Hepatocyte (in vitro differentiated cells): ENCODE measurements around the gene DSCAML1. TPM values are rescaled to one million over a fixed set of nuclear protein-coding genes. Genes with fewer than 3 reads are reported as not detected.

ENCODE experiments used
- DNase-seq: peaks from one replicate; pipeline ENCODE4 v3.0.0-alpha.2; 2016; ENCODE audit warnings: low spot score
- H2AFZ ChIP-seq: fragments of 200-600 bp; sonication (generic); 2 replicates; pipeline ENCODE4 v1.6.0; 2016; ENCODE audit warnings: antibody characterized with exemption, mild to moderate bottlenecking
- H3K27ac ChIP-seq: fragments of 200-600 bp; sonication (generic); 2 replicates; pipeline ENCODE4 v1.5.1; 2016; ENCODE audit warnings: mild to moderate bottlenecking
- H3K27me3 ChIP-seq: fragments of 200-600 bp; sonication (generic); 2 replicates; pipeline ENCODE4 v1.6.1; 2016
- H3K36me3 ChIP-seq: fragments of 200-600 bp; sonication (generic); replicated peaks from 2 replicates; pipeline ENCODE4 v1.5.1; 2016; ENCODE audit warnings: low read depth; ENCODE audit not compliant: insufficient read depth
- H3K4me1 ChIP-seq: fragments of 200-600 bp; sonication (generic); 2 replicates; pipeline ENCODE4 v1.5.1; 2016; ENCODE audit warnings: mild to moderate bottlenecking, moderate library complexity; ENCODE audit not compliant: insufficient read depth
- H3K4me2 ChIP-seq: fragments of 200-600 bp; sonication (generic); 2 replicates; pipeline ENCODE4 v1.6.0; 2016
- H3K4me3 ChIP-seq: fragments of 200-600 bp; sonication (generic); 2 replicates; pipeline ENCODE4 v1.5.1; 2016; ENCODE audit warnings: mild to moderate bottlenecking
- H3K79me2 ChIP-seq: fragments of 200-600 bp; sonication (generic); 2 replicates; pipeline ENCODE4 v1.6.0; 2017; ENCODE audit warnings: mild to moderate bottlenecking
- H3K9me2 ChIP-seq: fragments of 200-600 bp; sonication (generic); replicated peaks from 2 replicates; pipeline ENCODE4 v1.6.0; 2017; ENCODE audit warnings: mild to moderate bottlenecking; ENCODE audit not compliant: insufficient read depth
- H3K9me3 ChIP-seq: fragments of 200-600 bp; sonication (generic); 2 replicates; pipeline ENCODE4 v1.5.1; 2016; ENCODE audit warnings: low read depth, mild to moderate bottlenecking
- H4K20me1 ChIP-seq: fragments of 200-600 bp; sonication (generic); 2 replicates; pipeline ENCODE4 v1.6.0; 2016; ENCODE audit warnings: mild to moderate bottlenecking; ENCODE audit not compliant: insufficient read depth, poor library complexity, severe bottlenecking
- CTCF ChIP-seq: fragments of 200-600 bp; sonication (generic); IDR thresholded peaks from 2 replicates; pipeline ENCODE4 v1.5.1; 2016; ENCODE audit warnings: antibody characterized with exemption, mild to moderate bottlenecking; ENCODE audit not compliant: poor library complexity
- EZH2 ChIP-seq: fragments of 200-600 bp; sonication (generic); IDR thresholded peaks from 2 replicates; pipeline ENCODE4 v1.6.1; 2016; ENCODE audit warnings: antibody characterized with exemption, mild to moderate bottlenecking, borderline replicate concordance
- EZH2phosphoT487 ChIP-seq: fragments of 200-600 bp; sonication (generic); IDR thresholded peaks from one replicate; pipeline ENCODE4 v1.6.1; 2018; ENCODE audit warnings: antibody characterized with exemption, mild to moderate bottlenecking, low read depth, moderate library complexity; ENCODE audit not compliant: unreplicated experiment, severe bottlenecking
- WGBS: methylation state at CpG from one replicate; pipeline ENCODE4 v1.1.6; 2016; ENCODE audit warnings: low lambda C conversion rate; ENCODE audit errors: missing lambda C conversion rate; 5-methylcytosine and 5-hydroxymethylcytosine counted together
- polyA plus RNA-seq: library from polyadenylated mRNA; unstranded; fragments of >200 nt; fragmentation: Nextera tagmentation; extraction: Ambion mirVana; gene quantifications from 2 replicates; pipeline ENCODE4 v1.2.1, GENCODE V29; 2016
- total RNA-seq: library from RNA; depleted of rRNA; stranded (reverse); fragments of >200 nt; gene quantifications from 2 replicates; pipeline ENCODE4 v1.2.3, GENCODE V29; 2014

DSCAML1 gene
- total and polyA plus RNA-seq, 2 experiments from 2014 or later = 0.46 to 2.6 TPM

GRCh38 chr11:117752721-117753237, 44.2 kb downstream of the DSCAML1 start:
- no peak for TF ChIP-seq EZH2
- no peak for TF ChIP-seq CTCF
- TF ChIP-seq EZH2phosphoT487 = no peak
- WGBS = 86% methylated on average over 9 of the region's 9 CpGs
- Histone ChIP-seq H3K27me3 (peaks cover 15% of the 10 kb centered on the region), H3K9me3 (no peaks in the 10 kb centered on the region), H4K20me1 (no peaks in the 10 kb centered on the region), H3K9me2 (no peaks in the 10 kb centered on the region), H3K4me2 (no peak overlapping the region), H3K4me3 (no peak overlapping the region), H2AFZ (no peak overlapping the region), H3K36me3 (no peaks in the 10 kb centered on the region), H3K79me2 (no peaks in the 10 kb centered on the region), H3K4me1 (peaks cover 3% of the 10 kb centered on the region), H3K27ac (no peak overlapping the region)
- DNase-seq = no peak

GRCh38 chr11:117752071-117752470, 44.9 kb downstream of the DSCAML1 start:
- no peak for TF ChIP-seq EZH2phosphoT487
- no peak for TF ChIP-seq CTCF
- TF ChIP-seq EZH2 = no peak

GRCh38 chr11:117750916-117751662, 45.9 kb downstream of the DSCAML1 start:
- H3K4me3 ChIP-seq = no peak overlapping the region
- H3K27ac ChIP-seq = no peak overlapping the region
- H2AFZ ChIP-seq = no peak overlapping the region
- no peak overlapping the region for H3K4me2 ChIP-seq
- H3K79me2 ChIP-seq = no peaks in the 10 kb centered on the region
- H3K27me3 ChIP-seq = peaks cover 8% of the 10 kb centered on the region
- no peak for DNase-seq
- H3K4me1 ChIP-seq = peaks cover 3% of the 10 kb centered on the region
- no peaks in the 10 kb centered on the region for H4K20me1 ChIP-seq
- H3K9me3 ChIP-seq = no peaks in the 10 kb centered on the region
- 95% methylated on average over 14 of the region's 14 CpGs for WGBS
- TF ChIP-seq CTCF (no peak), EZH2 (no peak)
- H3K9me2 ChIP-seq = no peaks in the 10 kb centered on the region
- no peaks in the 10 kb centered on the region for H3K36me3 ChIP-seq

More at GRCh38 chr11:117752071-117752470, 44.9 kb downstream of the DSCAML1 start:
- Histone ChIP-seq H3K4me3 (no peak overlapping the region), H3K4me1 (peaks cover 3% of the 10 kb centered on the region), H3K79me2 (no peaks in the 10 kb centered on the region), H3K9me2 (no peaks in the 10 kb centered on the region), H3K27me3 (peaks cover 15% of the 10 kb centered on the region), H3K9me3 (no peaks in the 10 kb centered on the region), H3K36me3 (no peaks in the 10 kb centered on the region), H2AFZ (no peak overlapping the region), H3K4me2 (no peak overlapping the region), H4K20me1 (no peaks in the 10 kb centered on the region), H3K27ac (no peak overlapping the region)
- 59% methylated on average over 2 of the region's 2 CpGs for WGBS
- DNase-seq = no peak
